Ovary (tissue), 9 donors: ENCODE measurements around the gene ORC4. TPM values are rescaled to one million over a fixed set of nuclear protein-coding genes. Genes with fewer than 3 reads are reported as not detected.

ENCODE experiments used
- DNase-seq, 5 donors: peaks; one replicate each; pipeline ENCODE4 v3.0.0-alpha.2; 2019 to 2020
- H3K27ac ChIP-seq, 2 donors: fragments of 200-600 bp; one replicate each; pipeline versions ENCODE4 v1.5.1 to v1.8.0; 2019 to 2022
- H3K27me3 ChIP-seq: fragments of 200-600 bp; one replicate; pipeline ENCODE4 v1.8.0; 2022
- H3K36me3 ChIP-seq: fragments of 200-600 bp; sonication (generic); one replicate; pipeline ENCODE4 v1.5.1; 2019
- H3K4me1 ChIP-seq: one replicate; pipeline ENCODE4 v1.8.1; 2013; ENCODE audit warnings: mild to moderate bottlenecking, moderate library complexity; ENCODE audit not compliant: insufficient read depth
- H3K4me3 ChIP-seq: fragments of 200-600 bp; sonication (generic); one replicate; pipeline ENCODE4 v1.5.1; 2017
- H3K9me3 ChIP-seq, 2 donors: fragments of 200-600 bp in 1 of 2; sonication (generic) in 1 of 2; one replicate each; pipeline versions ENCODE4 v1.5.1 to v1.8.1; 2013 to 2019; ENCODE audit warnings: mild to moderate bottlenecking in 1 of 2, moderate library complexity in 1 of 2
- CTCF ChIP-seq, 3 donors: fragments of 450-650 bp in 2 of 3; fragments of 200-600 bp in 1 of 3; IDR thresholded peaks; one replicate each; pipeline versions ENCODE4 v1.5.1 to v1.8.0; 2016 to 2022; ENCODE audit warnings: antibody characterized with exemption in 3 of 3, mild to moderate bottlenecking in 1 of 3
- EP300 ChIP-seq: sonication (generic); formaldehyde crosslinking; IDR thresholded peaks from one replicate; pipeline ENCODE4 v1.6.1; 2017; ENCODE audit warnings: antibody characterized with exemption
- POLR2A ChIP-seq: fragments of 450-650 bp; IDR thresholded peaks from one replicate; pipeline ENCODE4 v1.6.1; 2017; ENCODE audit warnings: antibody characterized with exemption, mild to moderate bottlenecking, moderate library complexity
- WGBS, 3 donors: extraction: QIAGEN DNeasy Blood & Tissue Kit in 1 of 3; methylation state at CpG; one replicate each; pipeline versions ENCODE4 v1.1.5 to v1.1.7; 2013 to 2017; 5-methylcytosine and 5-hydroxymethylcytosine counted together
- intact Hi-C, 4 donors: fragments of 100-400 bp; cut with DNase I; formaldehyde crosslinking; loops; one replicate each; pipeline versions ENCODE4 v1.11.0 to v1.15.1; 2022 to 2023
- polyA plus RNA-seq, 2 donors: library from polyadenylated mRNA; stranded (reverse); fragments of 200-250 nt in 1 of 2; fragments of 350-450 nt in 1 of 2; fragmentation: Illumina TruSeq in 1 of 2; extraction: RNeasy Lipid Tissue Mini Kit (QIAGEN cat#74804) in 1 of 2; gene quantifications; one replicate each; pipeline ENCODE4 v1.2.3, GENCODE V29; 2013 to 2014
- total RNA-seq, 7 donors: library from RNA; depleted of rRNA in 2 of 7; stranded (reverse); fragments of >200 nt in 2 of 7; fragmentation: NEBNext Ultra II Directional in 3 of 7; extraction: Animal tissue kit (Norgen Biotek cat#: 25700) in 3 of 7; gene quantifications; one replicate each; pipeline versions ENCODE4 v1.1.0 to v1.2.4, GENCODE V29; 2016 to 2023
- donor health status: DM: no; HTN: no; CAD: no; lungs with moderate emphysema.
- donor health status: DM: no; HTN: no; CAD: no.
- donor health status: Bipolar disorder and iron deficiency.
- donor health status: DM: yes; HTN: yes; CAD: no.
- donor health status: DM: no; HTN: no; CAD: no.
- donor health status: DM: yes; HTN: yes; CAD: no.

ORC4 gene
- total and polyA plus RNA-seq, 9 donors, result 14.9 to 78.0 (median 49.0) TPM

GRCh38 chr2:148022882-148023281, 2.3 kb upstream of the ORC4 start:
- no peak for DNase-seq
- Histone ChIP-seq H3K4me1 (peaks cover 5% of the 10 kb centered on the region), H3K9me3 (no peaks in the 10 kb centered on the region), H3K4me3 (peak overlapping the region; percentile 83), H3K27ac (no peak overlapping the region), H3K36me3 (no peaks in the 10 kb centered on the region), H3K27me3 (no peaks in the 10 kb centered on the region)
- TF ChIP-seq EP300 (no peak), CTCF (IDR thresholded peaks at IDR 0.05) (no peak), POLR2A (no peak)
- 74 to 87% (median 79%) methylated on average over 2 of the region's 2 CpGs for WGBS, 3 donors
- intact Hi-C loops, result no loop called here

GRCh38 chr2:148022351-148022750, 1.8 kb upstream of the ORC4 start:
- intact Hi-C loops, result no loop called here
- WGBS, 3 donors, result 23 to 36% (median 26%) methylated on average over 1 of the region's 1 CpG

GRCh38 chr2:148021886-148022285, 1.3 kb upstream of the ORC4 start:
- peak overlapping the region; percentile 83 for H3K4me3 ChIP-seq
- H3K36me3 ChIP-seq, result no peaks in the 10 kb centered on the region
- no peaks in the 10 kb centered on the region for H3K27me3 ChIP-seq
- peak overlapping the region; percentile 89 to 92 for H3K27ac ChIP-seq
- 1 to 3% (median 2%) methylated on average over 3 of the region's 3 CpGs for WGBS, 3 donors
- H3K9me3 ChIP-seq, result no peaks in the 10 kb centered on the region
- TF ChIP-seq EP300, result no peak
- TF ChIP-seq POLR2A, result no peak
- no peak for TF ChIP-seq CTCF (IDR thresholded peaks at IDR 0.05)
- peaks cover 5% of the 10 kb centered on the region for H3K4me1 ChIP-seq
- intact Hi-C loops, result no loop called here
- DNase-seq, result no peak

More at GRCh38 chr2:148022351-148022750, 1.8 kb upstream of the ORC4 start:
- H3K9me3 ChIP-seq, result no peaks in the 10 kb centered on the region
- H3K27ac ChIP-seq, result no peak overlapping the region
- TF ChIP-seq POLR2A (no peak), CTCF (IDR thresholded peaks at IDR 0.05) (no peak), EP300 (no peak)
- H3K27me3 ChIP-seq, result no peaks in the 10 kb centered on the region
- no peaks in the 10 kb centered on the region for H3K36me3 ChIP-seq
- no peak for DNase-seq
- peak overlapping the region; percentile 83 for H3K4me3 ChIP-seq
- H3K4me1 ChIP-seq, result peaks cover 5% of the 10 kb centered on the region

GRCh38 chr2:148021059-148021861, 723 bp upstream of the ORC4 start, which contains the start of gene MBD5:
MBD5 (plus strand) TSS chr2:148021091.
- 0 to 1% (median 1%) methylated on average over 11 of the region's 11 CpGs for WGBS, 3 donors
- intact Hi-C loops, result no loop called here
- peaks cover 7% of the 10 kb centered on the region for H3K4me1 ChIP-seq
- TF ChIP-seq POLR2A (peak; percentile 16), EP300 (no peak)
- peak within 1 kb of the TSS; percentile 89 to 92 for H3K27ac ChIP-seq
- no peaks in the 10 kb centered on the region for H3K36me3 ChIP-seq
- H3K27me3 ChIP-seq, result no peaks in the 10 kb centered on the region
- H3K4me3 ChIP-seq, result peak within 1 kb of the TSS; percentile 83
- H3K9me3 ChIP-seq, result no peaks in the 10 kb centered on the region
- peak in 1 of 5 donors; percentile 65 for DNase-seq

GRCh38 chr2:148014616-148015015, 5.9 kb downstream of the ORC4 start:
- no peak for TF ChIP-seq CTCF (IDR thresholded peaks at IDR 0.05)
- TF ChIP-seq POLR2A, result no peak
- no peak for TF ChIP-seq EP300
- no peaks in the 10 kb centered on the region for H3K9me3 ChIP-seq
- no peaks in the 10 kb centered on the region for H3K27me3 ChIP-seq
- WGBS, 3 donors, result 61 to 65% (median 62%) methylated on average over 5 of the region's 5 CpGs
- H3K27ac ChIP-seq, result no peak overlapping the region
- no peak overlapping the region for H3K4me3 ChIP-seq
- H3K36me3 ChIP-seq, result no peaks in the 10 kb centered on the region
- DNase-seq, result no peak
- peaks cover 8% of the 10 kb centered on the region for H3K4me1 ChIP-seq
- intact Hi-C loops, result no loop called here
